Panc1 (cell line): Measurements from ENCODE around the gene ORMDL1. TPM values are rescaled to one million over a fixed set of nuclear protein-coding genes. Genes with fewer than 3 reads are reported as not detected.

Experiments
- ATAC-seq: fragments of 200-7000 bp; cut with Tn5 transposase; 2 replicates; pipeline ENCODE4 v1.9.1; 2020; ENCODE audit warnings: mild to moderate bottlenecking, moderate library complexity
- BruUV-seq: library from RNA; stranded (reverse); fragments of 400-500 nt; replicated peaks from 2 replicates; lab custom pipeline; 2021; lab: Mats Ljungman, UMichigan
- CTCF ChIA-PET: fragments of 300-600 bp; sonication (Branson Sonifier 250); formaldehyde crosslinking; loops from one replicate; lab custom pipeline; 2022; ENCODE audit warnings: antibody characterized with exemption; lab: Charles Lee
- POLR2A ChIA-PET: fragments of 300-600 bp; sonication (Branson Sonifier 250); formaldehyde crosslinking; loops from one replicate; lab custom pipeline; 2022; ENCODE audit warnings: antibody characterized with exemption; lab: Charles Lee
- DNase-seq: peaks from one replicate; pipeline ENCODE4 v3.0.0-alpha.2; 2010; ENCODE audit warnings: low read depth, low spot score
- H3K27ac ChIP-seq: 2 replicates; pipeline ENCODE4 v1.5.1; 2011; ENCODE audit warnings: mild to moderate bottlenecking, low read length, inconsistent platforms
- H3K27me3 ChIP-seq: fragments of 200-500 bp; sonication (Bioruptor generic); 2 replicates; pipeline ENCODE4 v1.6.0; 2014; ENCODE audit warnings: low read length, inconsistent platforms; ENCODE audit not compliant: control insufficient read depth, insufficient read depth
- H3K36me3 ChIP-seq: fragments of 200-500 bp; sonication (Bioruptor generic); 2 replicates; pipeline ENCODE4 v1.5.1; 2014; ENCODE audit warnings: inconsistent platforms, mild to moderate bottlenecking, low read length, moderate library complexity; ENCODE audit not compliant: control insufficient read depth, insufficient read depth
- H3K4me1 ChIP-seq: 2 replicates; pipeline ENCODE4 v1.5.1; 2011; ENCODE audit warnings: inconsistent platforms, mild to moderate bottlenecking, low read length, moderate library complexity; ENCODE audit not compliant: control insufficient read depth, insufficient read depth
- H3K4me3 ChIP-seq, 2 experiments: 2 replicates each; pipeline ENCODE4 v1.5.1; 2011 to 2012; ENCODE audit warnings: low read depth in 2 of 2, low read length in 2 of 2, mild to moderate bottlenecking in 2 of 2, inconsistent platforms in 1 of 2, moderate library complexity in 1 of 2
- H3K9me3 ChIP-seq: fragments of 200-500 bp; sonication (Bioruptor generic); 2 replicates; pipeline ENCODE4 v1.5.1; 2014; ENCODE audit warnings: low read depth, mild to moderate bottlenecking, inconsistent platforms, low read length, moderate library complexity; ENCODE audit not compliant: control insufficient read depth, insufficient read depth
- POLR2AphosphoS5 ChIP-seq: IDR thresholded peaks from 2 replicates; pipeline ENCODE4 v1.6.1; 2012; ENCODE audit warnings: mild to moderate bottlenecking, low read depth, low read length, moderate library complexity
- SIN3A ChIP-seq: IDR thresholded peaks from 2 replicates; pipeline ENCODE4 v1.6.1; 2012; ENCODE audit warnings: low read depth, mild to moderate bottlenecking, low read length, moderate library complexity, borderline replicate concordance; ENCODE audit not compliant: insufficient read depth
- TCF7L2 ChIP-seq: IDR thresholded peaks from 2 replicates; pipeline ENCODE4 v1.6.1; 2011; ENCODE audit warnings: mild to moderate bottlenecking, low read depth, low read length, inconsistent platforms
- in situ Hi-C: cut with HindIII; loops from 2 replicates; pipeline ENCODE4 v1.10.0; 2016; ENCODE audit warnings: low sequenced_read_pairs, low pct_unique_long_range_greater_than_20kb
- intact Hi-C: fragments of 100-400 bp; cut with micrococcal nuclease; formaldehyde crosslinking; loops from one replicate; pipeline ENCODE4 v1.10.0; 2022; ENCODE audit not compliant: unreplicated experiment
- total RNA-seq: library from RNA; stranded (reverse); gene quantifications from one replicate; pipeline ENCODE4 v1.2.1, GENCODE V29; 2021; ENCODE audit not compliant: unreplicated experiment
- TF ChIP-seq, protein P1 (sequence below), 2 experiments: IDR thresholded peaks; 2 replicates each; pipeline ENCODE4 v1.6.1; 2011 to 2012; ENCODE audit warnings: low read depth in 2 of 2, control low read depth in 1 of 2, low read length in 1 of 2, mild to moderate bottlenecking in 1 of 2, moderate library complexity in 1 of 2; ENCODE audit not compliant: insufficient read depth in 1 of 2
- TF ChIP-seq, protein P2 (sequence below): fragments of 450-650 bp; IDR thresholded peaks from 2 replicates; pipeline ENCODE4 v1.5.1; 2017; ENCODE audit warnings: mild to moderate bottlenecking

ORMDL1 gene
- total RNA-seq, 1 experiment from 2014 or later = 42.4 TPM

DNA sequence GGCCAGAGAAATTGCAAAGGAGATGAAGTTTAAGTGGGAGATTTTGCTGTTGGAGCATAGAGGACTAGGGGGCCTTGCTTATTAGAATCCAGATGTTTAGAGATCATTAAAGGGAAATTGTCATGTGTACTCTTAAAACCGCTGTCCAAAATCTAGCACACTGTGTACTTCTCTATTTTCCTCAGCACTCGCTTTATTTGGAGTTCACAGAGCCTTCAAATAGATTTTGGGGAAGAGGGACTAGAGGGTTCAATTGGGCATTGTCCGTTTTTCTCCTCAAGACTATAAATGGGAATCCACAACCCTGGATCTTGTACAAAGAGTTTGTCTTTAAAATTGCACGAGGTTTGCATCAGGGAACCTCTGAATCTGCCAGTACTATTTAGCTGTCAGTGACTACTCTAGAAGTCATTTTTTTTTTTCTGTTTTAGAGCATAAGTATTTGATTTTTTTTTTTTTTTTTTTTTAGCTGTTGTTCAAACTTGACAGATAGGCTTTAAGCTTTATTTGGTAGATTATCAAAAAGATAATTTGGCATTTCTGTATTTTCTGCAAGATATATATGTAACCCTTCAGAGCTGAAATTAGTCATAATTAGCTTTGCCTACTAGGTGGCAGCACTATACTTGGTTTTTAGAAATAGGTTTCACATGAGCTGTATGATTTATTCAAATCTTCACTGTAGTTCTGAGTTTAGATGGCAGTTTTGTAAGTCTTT is 14.3 kb upstream of the ORMDL1 start:
- H3K9me3 ChIP-seq = no peaks in the 10 kb centered on the region
- H3K4me3 ChIP-seq = no peak overlapping the region
- in situ Hi-C loops (no loop called here), intact Hi-C loops (loop anchor here (5.0 kb wide), 1 partner anchor 274 kb away; no protein-coding TSS in a partner anchor)
- H3K36me3 ChIP-seq = peaks cover 20% of the 10 kb centered on the region
- BruUV-seq = no TSS peak
- DNase-seq = no peak
- TF ChIP-seq, protein P1, sequence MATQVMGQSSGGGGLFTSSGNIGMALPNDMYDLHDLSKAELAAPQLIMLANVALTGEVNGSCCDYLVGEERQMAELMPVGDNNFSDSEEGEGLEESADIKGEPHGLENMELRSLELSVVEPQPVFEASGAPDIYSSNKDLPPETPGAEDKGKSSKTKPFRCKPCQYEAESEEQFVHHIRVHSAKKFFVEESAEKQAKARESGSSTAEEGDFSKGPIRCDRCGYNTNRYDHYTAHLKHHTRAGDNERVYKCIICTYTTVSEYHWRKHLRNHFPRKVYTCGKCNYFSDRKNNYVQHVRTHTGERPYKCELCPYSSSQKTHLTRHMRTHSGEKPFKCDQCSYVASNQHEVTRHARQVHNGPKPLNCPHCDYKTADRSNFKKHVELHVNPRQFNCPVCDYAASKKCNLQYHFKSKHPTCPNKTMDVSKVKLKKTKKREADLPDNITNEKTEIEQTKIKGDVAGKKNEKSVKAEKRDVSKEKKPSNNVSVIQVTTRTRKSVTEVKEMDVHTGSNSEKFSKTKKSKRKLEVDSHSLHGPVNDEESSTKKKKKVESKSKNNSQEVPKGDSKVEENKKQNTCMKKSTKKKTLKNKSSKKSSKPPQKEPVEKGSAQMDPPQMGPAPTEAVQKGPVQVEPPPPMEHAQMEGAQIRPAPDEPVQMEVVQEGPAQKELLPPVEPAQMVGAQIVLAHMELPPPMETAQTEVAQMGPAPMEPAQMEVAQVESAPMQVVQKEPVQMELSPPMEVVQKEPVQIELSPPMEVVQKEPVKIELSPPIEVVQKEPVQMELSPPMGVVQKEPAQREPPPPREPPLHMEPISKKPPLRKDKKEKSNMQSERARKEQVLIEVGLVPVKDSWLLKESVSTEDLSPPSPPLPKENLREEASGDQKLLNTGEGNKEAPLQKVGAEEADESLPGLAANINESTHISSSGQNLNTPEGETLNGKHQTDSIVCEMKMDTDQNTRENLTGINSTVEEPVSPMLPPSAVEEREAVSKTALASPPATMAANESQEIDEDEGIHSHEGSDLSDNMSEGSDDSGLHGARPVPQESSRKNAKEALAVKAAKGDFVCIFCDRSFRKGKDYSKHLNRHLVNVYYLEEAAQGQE (IDR thresholded peaks at IDR 0.05; ENCODE audit: insufficient read depth in 1 of 2, low read depth in 2 of 2, low read length in 1 of 2) = no peak
- TF ChIP-seq SIN3A = no peak
- TF ChIP-seq, protein P2, sequence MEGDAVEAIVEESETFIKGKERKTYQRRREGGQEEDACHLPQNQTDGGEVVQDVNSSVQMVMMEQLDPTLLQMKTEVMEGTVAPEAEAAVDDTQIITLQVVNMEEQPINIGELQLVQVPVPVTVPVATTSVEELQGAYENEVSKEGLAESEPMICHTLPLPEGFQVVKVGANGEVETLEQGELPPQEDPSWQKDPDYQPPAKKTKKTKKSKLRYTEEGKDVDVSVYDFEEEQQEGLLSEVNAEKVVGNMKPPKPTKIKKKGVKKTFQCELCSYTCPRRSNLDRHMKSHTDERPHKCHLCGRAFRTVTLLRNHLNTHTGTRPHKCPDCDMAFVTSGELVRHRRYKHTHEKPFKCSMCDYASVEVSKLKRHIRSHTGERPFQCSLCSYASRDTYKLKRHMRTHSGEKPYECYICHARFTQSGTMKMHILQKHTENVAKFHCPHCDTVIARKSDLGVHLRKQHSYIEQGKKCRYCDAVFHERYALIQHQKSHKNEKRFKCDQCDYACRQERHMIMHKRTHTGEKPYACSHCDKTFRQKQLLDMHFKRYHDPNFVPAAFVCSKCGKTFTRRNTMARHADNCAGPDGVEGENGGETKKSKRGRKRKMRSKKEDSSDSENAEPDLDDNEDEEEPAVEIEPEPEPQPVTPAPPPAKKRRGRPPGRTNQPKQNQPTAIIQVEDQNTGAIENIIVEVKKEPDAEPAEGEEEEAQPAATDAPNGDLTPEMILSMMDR = peak; percentile 66; the same call in 1 of the 2 replicates
- ChIA-PET POLR2A (interaction anchor here (0.7 to 1.0 kb wide), 2 partner anchors 48 to 273 kb away, joined by 3 read pairs; no protein-coding TSS in a partner anchor), CTCF (interaction anchor here (0.5 to 0.9 kb wide), 6 partner anchors 9 to 290 kb away, joined by 3 to 15 read pairs (median 6); no protein-coding TSS in a partner anchor)
- no peaks in the 10 kb centered on the region for H3K27me3 ChIP-seq
- no peak; the same call in 1 of the 2 replicates for ATAC-seq
- peak overlapping the region; percentile 54; the same call in 1 of the 2 replicates for H3K27ac ChIP-seq
- peaks cover 4% of the 10 kb centered on the region; the same call in 1 of the 2 replicates for H3K4me1 ChIP-seq

DNA sequence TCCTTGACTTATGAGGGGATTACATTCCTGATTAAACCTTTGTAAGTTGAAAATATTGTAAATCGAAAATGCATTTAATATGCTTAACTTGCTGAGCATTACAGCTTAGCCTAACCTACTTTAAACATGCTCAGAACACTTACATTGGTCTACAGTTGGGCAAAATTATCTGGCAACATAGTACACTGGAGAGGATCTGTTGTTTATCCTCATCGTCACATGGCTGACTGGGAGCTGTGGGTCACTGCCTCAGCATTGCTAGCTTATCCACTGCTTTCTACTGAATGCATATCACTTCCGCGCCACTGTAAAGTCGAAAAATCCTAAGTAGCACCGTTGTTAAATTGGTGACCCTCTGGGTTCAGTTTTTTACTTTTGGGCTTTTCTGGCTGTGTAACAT is 13.8 kb upstream of the ORMDL1 start:
- ATAC-seq (no peak), DNase-seq (no peak)
- Histone ChIP-seq H3K27me3 (no peaks in the 10 kb centered on the region), H3K9me3 (no peaks in the 10 kb centered on the region), H3K4me3 (no peak overlapping the region), H3K4me1 (peaks cover 4% of the 10 kb centered on the region; the same call in 1 of the 2 replicates), H3K27ac (0 out of 2 replicates have a peak overlapping the region, but pooled peaks have one; percentile 54), H3K36me3 (peaks cover 25% of the 10 kb centered on the region)
- POLR2A ChIA-PET = no interaction called here
- in situ Hi-C loops (no loop called here), intact Hi-C loops (loop anchor here (5.0 kb wide), 1 partner anchor 274 kb away; no protein-coding TSS in a partner anchor)
- BruUV-seq = no TSS peak
- CTCF ChIA-PET = no interaction called here
- no peak for TF ChIP-seq POLR2AphosphoS5
- TF ChIP-seq, protein P2 = no peak
- TF ChIP-seq, protein P1 (IDR thresholded peaks at IDR 0.05; ENCODE audit: insufficient read depth in 1 of 2, low read depth in 2 of 2, low read length in 1 of 2) = no peak
- TF ChIP-seq TCF7L2 = no peak
- no peak for TF ChIP-seq SIN3A
